Upper lobe of left lung (tissue), 6 donors: ENCODE results near the gene ENPP5. TPM values are rescaled to one million over a fixed set of nuclear protein-coding genes. Genes with fewer than 3 reads are reported as not detected.
"Not testable (repeated sequence)": the region's sequence is repeated elsewhere in the genome, so short reads cannot be mapped to it uniquely, and the experiment has no call there.

Source experiments
- ATAC-seq, 2 donors: fragments of 200-7000 bp; cut with Tn5 transposase; one replicate each; pipeline ENCODE4 v1.9.1; 2022; ENCODE audit warnings: mild to moderate bottlenecking in 2 of 2, moderate library complexity in 2 of 2; ENCODE audit not compliant: low FRiP score in 2 of 2
- DNase-seq, 2 donors: peaks; one replicate each; pipeline ENCODE4 v3.0.0-alpha.2; 2019 to 2020
- H3K27ac ChIP-seq, 4 donors: fragments of 200-600 bp; sonication (generic); one replicate each; pipeline ENCODE4 v1.5.1; 2016 to 2019
- H3K27me3 ChIP-seq, 4 donors: fragments of 200-600 bp; sonication (generic); one replicate each; pipeline ENCODE4 v1.5.1; 2017 to 2019
- H3K36me3 ChIP-seq, 4 donors: fragments of 200-600 bp; sonication (generic); one replicate each; pipeline ENCODE4 v1.5.1; 2016 to 2019
- H3K4me1 ChIP-seq, 4 donors: fragments of 200-600 bp; sonication (generic); one replicate each; pipeline ENCODE4 v1.5.1; 2018 to 2019
- H3K4me3 ChIP-seq, 4 donors: fragments of 200-600 bp; sonication (generic); one replicate each; pipeline ENCODE4 v1.5.1; 2017 to 2019; ENCODE audit warnings: mild to moderate bottlenecking in 2 of 4, moderate library complexity in 1 of 4
- H3K9me3 ChIP-seq, 4 donors: fragments of 200-600 bp; sonication (generic); one replicate each; pipeline ENCODE4 v1.5.1; 2018 to 2019
- EP300 ChIP-seq, 4 donors: sonication (generic); formaldehyde crosslinking; IDR thresholded peaks; one replicate each; pipeline ENCODE4 v1.5.1; 2017; ENCODE audit warnings: antibody characterized with exemption in 4 of 4, control low read depth in 2 of 4
- POLR2A ChIP-seq, 4 donors: fragments of 450-650 bp; IDR thresholded peaks; one replicate each; pipeline ENCODE4 v1.5.1; 2016 to 2017; ENCODE audit warnings: antibody characterized with exemption in 4 of 4, mild to moderate bottlenecking in 2 of 4
- POLR2AphosphoS5 ChIP-seq, 2 donors: sonication (generic); formaldehyde crosslinking; IDR thresholded peaks; one replicate each; pipeline ENCODE4 v1.5.1; 2017; ENCODE audit warnings: antibody characterized with exemption in 2 of 2
- WGBS, 2 donors: methylation state at CpG; one replicate each; pipeline ENCODE4 v1.1.5; 2017 to 2018; 5-methylcytosine and 5-hydroxymethylcytosine counted together
- total RNA-seq, 6 donors: library from RNA; depleted of rRNA in 4 of 6; stranded (reverse); fragments of >200 nt in 4 of 6; gene quantifications; one replicate each; pipeline versions ENCODE4 v1.1.0 to v1.2.1, GENCODE V29; 2016 to 2021
- TF ChIP-seq, protein P1 (sequence below), 6 experiments: fragments of 450-650 bp in 4 of 6; fragments of 200-600 bp in 2 of 6; sonication (generic) in 2 of 6; IDR thresholded peaks; one replicate each; pipeline ENCODE4 v1.5.1; 2016 to 2019; ENCODE audit warnings: antibody characterized with exemption in 6 of 6
- donor health status: DM: no; HTN: no; CAD: no; lungs with moderate emphysema.
- donor health status: DM: no; HTN: yes; CAD: no; lungs with severe emphysema.

Gene ENPP5
- total RNA-seq, 6 donors from 2014 or later: 2.7 to 21.0 (median 7.8) TPM

DNA sequence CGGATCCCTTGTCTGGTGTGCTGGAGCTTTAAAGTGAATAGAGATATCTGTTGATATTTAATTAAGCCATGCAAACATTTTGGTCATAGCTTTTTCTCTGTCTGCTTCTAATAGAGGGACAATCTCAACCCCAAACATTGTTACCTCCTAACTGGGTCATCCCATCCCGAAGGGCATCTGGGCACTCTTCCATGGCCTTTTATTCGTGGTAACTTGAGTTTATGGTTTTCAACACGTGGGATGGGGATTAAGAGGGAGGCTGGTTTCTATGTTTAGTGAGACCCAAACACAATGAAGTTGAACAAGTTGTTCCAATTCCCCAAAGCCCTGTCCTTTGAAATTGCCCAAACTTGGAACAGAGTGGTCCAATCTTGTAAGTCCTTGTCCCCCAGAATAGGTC, 1.4 kb upstream of the ENPP5 start:
- H3K27ac ChIP-seq: no peak overlapping the region
- H3K4me1 ChIP-seq: peaks cover 0 to 18% (median 5%) of the 10 kb centered on the region in 4 donors
- DNase-seq (no peak), ATAC-seq (no peak)
- no peaks in the 10 kb centered on the region for H3K9me3 ChIP-seq
- no peak overlapping the region for H3K4me3 ChIP-seq
- WGBS, 2 donors: 93 to 96% methylated on average over 4 of the region's 4 CpGs
- H3K27me3 ChIP-seq: no peaks in the 10 kb centered on the region
- TF ChIP-seq, protein P1, sequence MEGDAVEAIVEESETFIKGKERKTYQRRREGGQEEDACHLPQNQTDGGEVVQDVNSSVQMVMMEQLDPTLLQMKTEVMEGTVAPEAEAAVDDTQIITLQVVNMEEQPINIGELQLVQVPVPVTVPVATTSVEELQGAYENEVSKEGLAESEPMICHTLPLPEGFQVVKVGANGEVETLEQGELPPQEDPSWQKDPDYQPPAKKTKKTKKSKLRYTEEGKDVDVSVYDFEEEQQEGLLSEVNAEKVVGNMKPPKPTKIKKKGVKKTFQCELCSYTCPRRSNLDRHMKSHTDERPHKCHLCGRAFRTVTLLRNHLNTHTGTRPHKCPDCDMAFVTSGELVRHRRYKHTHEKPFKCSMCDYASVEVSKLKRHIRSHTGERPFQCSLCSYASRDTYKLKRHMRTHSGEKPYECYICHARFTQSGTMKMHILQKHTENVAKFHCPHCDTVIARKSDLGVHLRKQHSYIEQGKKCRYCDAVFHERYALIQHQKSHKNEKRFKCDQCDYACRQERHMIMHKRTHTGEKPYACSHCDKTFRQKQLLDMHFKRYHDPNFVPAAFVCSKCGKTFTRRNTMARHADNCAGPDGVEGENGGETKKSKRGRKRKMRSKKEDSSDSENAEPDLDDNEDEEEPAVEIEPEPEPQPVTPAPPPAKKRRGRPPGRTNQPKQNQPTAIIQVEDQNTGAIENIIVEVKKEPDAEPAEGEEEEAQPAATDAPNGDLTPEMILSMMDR (IDR thresholded peaks at IDR 0.05): no peak
- no peak for TF ChIP-seq POLR2AphosphoS5 (IDR thresholded peaks at IDR 0.05)
- no peak for TF ChIP-seq POLR2A (IDR thresholded peaks at IDR 0.05)
- TF ChIP-seq EP300 (IDR thresholded peaks at IDR 0.05): no peak
- no peaks in the 10 kb centered on the region for H3K36me3 ChIP-seq

DNA sequence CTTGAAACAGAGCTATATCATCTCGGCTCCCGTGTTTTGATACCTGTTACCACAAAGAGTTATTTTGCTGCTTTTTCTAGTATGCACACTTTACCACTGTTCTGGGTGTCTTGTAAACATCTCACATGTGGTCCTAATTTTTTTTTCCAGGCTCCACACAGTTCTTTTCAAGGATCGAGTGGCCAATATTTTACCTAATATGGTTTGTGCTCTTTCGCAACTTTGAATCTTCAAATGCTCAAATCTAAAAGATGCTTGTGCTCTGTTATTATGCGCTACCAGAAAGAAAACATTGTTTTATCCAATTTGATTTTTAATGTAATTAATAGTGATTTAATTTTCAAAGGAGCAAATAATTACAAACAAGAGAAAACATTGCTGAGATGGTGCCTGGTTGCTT, 10.7 kb downstream of the ENPP5 start:
- DNase-seq (no peak), ATAC-seq (no peak)
- H3K4me1 ChIP-seq: no peaks in the 10 kb centered on the region
- H3K36me3 ChIP-seq: no peaks in the 10 kb centered on the region
- WGBS, 2 donors: 93 to 94% methylated on average over 5 of the region's 5 CpGs
- no peak overlapping the region for H3K27ac ChIP-seq
- no peaks in the 10 kb centered on the region for H3K27me3 ChIP-seq
- no peak for TF ChIP-seq POLR2AphosphoS5 (IDR thresholded peaks at IDR 0.05)
- TF ChIP-seq POLR2A (IDR thresholded peaks at IDR 0.05): no peak
- TF ChIP-seq, protein P1 (IDR thresholded peaks at IDR 0.05): no peak
- TF ChIP-seq EP300 (IDR thresholded peaks at IDR 0.05): no peak
- no peak overlapping the region for H3K4me3 ChIP-seq
- no peaks in the 10 kb centered on the region for H3K9me3 ChIP-seq

DNA sequence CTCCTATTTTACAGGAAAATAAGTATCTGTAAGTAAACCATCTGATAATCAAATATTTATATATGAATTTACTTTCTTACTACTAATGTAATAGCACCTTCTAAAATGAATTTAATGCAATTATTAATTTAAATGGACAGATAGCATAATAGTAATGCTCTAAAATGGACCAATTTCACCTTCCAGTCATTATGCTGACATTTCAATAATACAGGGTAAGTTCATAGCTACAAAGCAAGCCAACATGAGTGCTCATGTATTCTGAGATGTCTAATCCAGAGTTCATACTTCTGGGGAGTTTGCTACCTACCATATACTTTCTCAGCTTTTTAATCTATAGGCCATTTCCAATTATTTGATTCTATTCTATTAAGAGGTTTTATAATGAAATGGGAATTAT, 11.6 kb downstream of the ENPP5 start:
- Histone ChIP-seq H3K9me3 (no peaks in the 10 kb centered on the region), H3K27ac (no peak overlapping the region), H3K4me1 (no peaks in the 10 kb centered on the region), H3K4me3 (no peak overlapping the region), H3K27me3 (no peaks in the 10 kb centered on the region), H3K36me3 (no peaks in the 10 kb centered on the region)
- TF ChIP-seq POLR2AphosphoS5 (IDR thresholded peaks at IDR 0.05) (no peak), EP300 (IDR thresholded peaks at IDR 0.05) (no peak), POLR2A (IDR thresholded peaks at IDR 0.05) (no peak)
- TF ChIP-seq, protein P1 (IDR thresholded peaks at IDR 0.05): no peak
- ATAC-seq (no peak), DNase-seq (no peak)

DNA sequence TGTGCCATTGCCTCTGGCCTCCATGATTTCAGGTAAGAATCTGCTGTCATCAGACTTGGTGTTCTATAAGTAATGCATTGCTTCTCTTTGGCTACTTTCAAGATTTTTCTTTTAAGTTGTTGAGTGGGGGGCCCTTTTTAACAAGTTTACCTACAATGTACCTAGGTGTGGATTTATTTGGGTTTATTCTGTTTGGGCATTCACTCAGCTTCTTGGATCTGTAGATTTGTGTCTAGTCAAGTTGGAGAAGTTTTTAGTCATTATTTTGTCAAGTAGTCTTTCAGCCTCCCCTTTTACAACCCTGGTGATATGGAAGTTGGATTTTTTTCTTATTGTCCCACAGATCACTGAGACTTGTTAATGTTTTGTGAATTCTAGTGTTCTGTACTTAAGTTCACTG, 14.1 kb downstream of the ENPP5 start:
- H3K4me3 ChIP-seq: no peak overlapping the region
- no peaks in the 10 kb centered on the region for H3K27me3 ChIP-seq
- ATAC-seq (no peak), DNase-seq (no peak)
- H3K27ac ChIP-seq: no peak overlapping the region
- TF ChIP-seq, protein P1 (IDR thresholded peaks at IDR 0.05): no peak
- TF ChIP-seq POLR2A (IDR thresholded peaks at IDR 0.05) (no peak), EP300 (IDR thresholded peaks at IDR 0.05) (no peak), POLR2AphosphoS5 (IDR thresholded peaks at IDR 0.05) (no peak)
- no peaks in the 10 kb centered on the region for H3K4me1 ChIP-seq
- H3K9me3 ChIP-seq: no peaks in the 10 kb centered on the region
- H3K36me3 ChIP-seq: no peaks in the 10 kb centered on the region

DNA sequence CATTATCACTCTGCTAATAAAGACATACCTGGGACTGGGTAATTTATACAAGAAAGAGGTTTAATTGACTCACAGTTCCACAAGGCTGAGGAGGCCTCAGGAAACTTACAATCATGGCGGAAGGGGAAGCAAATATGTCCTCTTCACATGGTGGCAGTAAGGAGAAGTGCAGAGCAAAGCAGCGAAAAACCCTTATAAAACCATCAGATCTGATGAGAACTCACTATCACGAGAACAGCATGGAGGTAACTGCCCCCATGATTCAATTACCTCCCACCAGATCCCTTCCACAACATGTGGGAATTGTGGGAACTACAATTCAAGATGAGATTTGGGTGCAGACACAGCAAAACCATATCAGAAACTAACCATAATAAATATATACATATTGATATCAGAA, 21.7 kb downstream of the ENPP5 start:
- not testable (repeated sequence) for H3K27me3 ChIP-seq, ATAC-seq, H3K36me3 ChIP-seq, H3K27ac ChIP-seq, H3K4me3 ChIP-seq, H3K4me1 ChIP-seq, DNase-seq, H3K9me3 ChIP-seq
- WGBS, 2 donors: 81 to 92% methylated on average over 3 of the region's 3 CpGs
